H1 (cell line): ENCODE measurements around the gene FAM120A. TPM values are rescaled to one million over a fixed set of nuclear protein-coding genes. Genes with fewer than 3 reads are reported as not detected.

ENCODE experiments used
- RAD21 ChIP-seq, 2 experiments: IDR thresholded peaks in 1 of 2; conservative IDR thresholded peaks in 1 of 2; 2 replicates each; pipeline ENCODE4 v1.6.1; 2011; ENCODE audit warnings: low read depth in 2 of 2, low read length in 2 of 2, improper control_type of control experiment in 1 of 2, inconsistent platforms in 1 of 2, mild to moderate bottlenecking in 1 of 2, moderate library complexity in 1 of 2
- polyA plus RNA-seq, 7 experiments: library from polyadenylated mRNA; depleted of rRNA in 3 of 7; stranded (reverse) in 5 of 7; unstranded in 2 of 7; fragments of >200 nt in 5 of 7; fragments of 200-250 nt in 2 of 7; gene quantifications; 1 replicate in 5 of 7; 2 replicates in 1 of 7; 4 replicates in 1 of 7; pipeline versions ENCODE4 v1.2.1 to v1.2.3, GENCODE V29; 2011 to 2013; ENCODE audit warnings: missing spikeins in 2 of 7, mixed read lengths in 2 of 7
- total RNA-seq: library from RNA; stranded (reverse); fragmentation: NEBNext Ultra II Directional; extraction: Animal tissue kit (Norgen Biotek cat#: 25700); gene quantifications from 2 replicates; pipeline ENCODE4 v1.2.1, GENCODE V29; 2021
- TF ChIP-seq, protein P1 (sequence below): IDR thresholded peaks from 2 replicates; pipeline ENCODE4 v1.6.1; 2012; ENCODE audit warnings: inconsistent platforms

FAM120A gene
- total and polyA plus RNA-seq, 2 of the 8 experiments (the other 6 are each of a cell fraction or from before 2014, with no cell fraction given), result 24.9 to 54.7 TPM

GRCh38 chr9:93447655-93448054, 3.8 kb upstream of the FAM120A start (continued):
- TF ChIP-seq, protein P1, sequence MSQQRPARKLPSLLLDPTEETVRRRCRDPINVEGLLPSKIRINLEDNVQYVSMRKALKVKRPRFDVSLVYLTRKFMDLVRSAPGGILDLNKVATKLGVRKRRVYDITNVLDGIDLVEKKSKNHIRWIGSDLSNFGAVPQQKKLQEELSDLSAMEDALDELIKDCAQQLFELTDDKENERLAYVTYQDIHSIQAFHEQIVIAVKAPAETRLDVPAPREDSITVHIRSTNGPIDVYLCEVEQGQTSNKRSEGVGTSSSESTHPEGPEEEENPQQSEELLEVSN, result no peak
- TF ChIP-seq RAD21 (IDR thresholded peaks at IDR 0.05 in 1 of 2, conservative IDR thresholded peaks at IDR 0.05 in 1 of 2; ENCODE audit: low read depth in 2 of 2, low read length in 2 of 2), result no peak
